Cardiac fibroblast (primary cell): Measurements from ENCODE around the gene IGSF6.

Experiments
- DNase-seq, 2 donors: peaks; one replicate each; pipeline versions ENCODE4 v3.0.0 to v3.0.0-alpha.2; 2010; ENCODE audit warnings: low read depth in 2 of 2
- H3K4me3 ChIP-seq, 2 donors: replicated peaks in 1 of 2; 1 replicate in 1 of 2; 2 replicates in 1 of 2; pipeline ENCODE4 v1.5.1; 2011; ENCODE audit warnings: low read depth in 2 of 2, low read length in 2 of 2, mild to moderate bottlenecking in 2 of 2, moderate library complexity in 1 of 2
- TF ChIP-seq, protein P1 (sequence below): IDR thresholded peaks from one replicate; pipeline ENCODE4 v1.5.1; 2011; ENCODE audit warnings: low read depth, mild to moderate bottlenecking, low read length, inconsistent platforms

IGSF6 gene

DNA sequence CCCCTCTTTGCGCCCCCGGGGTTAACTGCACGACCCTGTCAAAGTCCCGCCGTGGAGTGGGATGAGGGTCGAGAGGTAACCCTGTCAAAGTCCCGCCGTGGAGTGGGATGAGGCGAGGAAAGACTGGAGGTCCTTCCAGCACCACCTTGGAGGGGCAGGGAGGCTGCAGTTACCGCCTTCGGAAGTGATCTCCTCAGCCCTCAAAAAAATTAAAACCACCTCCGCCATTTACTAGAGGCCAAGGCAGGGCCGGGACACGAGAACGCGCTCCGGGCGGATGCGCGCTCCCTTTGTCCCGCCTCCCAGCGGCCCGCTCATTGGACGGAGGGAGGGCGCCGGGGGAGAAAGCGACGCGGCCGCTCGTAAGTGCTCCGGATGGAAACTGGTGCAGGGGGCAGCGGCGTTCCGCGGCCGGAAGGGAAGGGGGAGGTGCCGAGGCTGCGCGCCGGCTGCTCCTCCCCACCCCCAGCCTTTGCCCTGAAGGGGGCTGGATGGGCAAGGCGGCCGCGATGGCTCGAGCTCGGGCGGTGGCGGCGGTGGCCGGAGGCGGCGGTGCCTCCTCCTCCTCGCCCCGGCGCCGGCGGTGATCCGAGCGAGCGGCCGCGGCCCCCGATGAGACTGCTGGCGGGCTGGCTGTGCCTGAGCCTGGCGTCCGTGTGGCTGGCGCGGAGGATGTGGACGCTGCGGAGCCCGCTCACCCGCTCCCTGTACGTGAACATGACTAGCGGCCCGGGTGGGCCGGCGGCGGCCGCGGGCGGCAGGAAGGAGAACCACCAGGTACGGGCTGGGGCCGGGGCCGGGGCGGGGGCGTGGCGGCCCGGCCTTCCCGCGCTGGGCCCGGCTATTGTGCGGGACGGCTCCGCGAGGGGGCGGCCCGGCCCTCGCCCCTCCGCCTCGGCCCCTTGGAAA lies 53.0 kb downstream of the IGSF6 start, which contains the start of gene METTL9:
Gene METTL9, plus strand, starts transcription at position 456 of the 909 bp plus-strand sequence. Its CDS starts 157 bp downstream, at position 613.
- peak within 1 kb of the TSS; percentile 63 to 78 for H3K4me3 ChIP-seq
- TF ChIP-seq, protein P1, sequence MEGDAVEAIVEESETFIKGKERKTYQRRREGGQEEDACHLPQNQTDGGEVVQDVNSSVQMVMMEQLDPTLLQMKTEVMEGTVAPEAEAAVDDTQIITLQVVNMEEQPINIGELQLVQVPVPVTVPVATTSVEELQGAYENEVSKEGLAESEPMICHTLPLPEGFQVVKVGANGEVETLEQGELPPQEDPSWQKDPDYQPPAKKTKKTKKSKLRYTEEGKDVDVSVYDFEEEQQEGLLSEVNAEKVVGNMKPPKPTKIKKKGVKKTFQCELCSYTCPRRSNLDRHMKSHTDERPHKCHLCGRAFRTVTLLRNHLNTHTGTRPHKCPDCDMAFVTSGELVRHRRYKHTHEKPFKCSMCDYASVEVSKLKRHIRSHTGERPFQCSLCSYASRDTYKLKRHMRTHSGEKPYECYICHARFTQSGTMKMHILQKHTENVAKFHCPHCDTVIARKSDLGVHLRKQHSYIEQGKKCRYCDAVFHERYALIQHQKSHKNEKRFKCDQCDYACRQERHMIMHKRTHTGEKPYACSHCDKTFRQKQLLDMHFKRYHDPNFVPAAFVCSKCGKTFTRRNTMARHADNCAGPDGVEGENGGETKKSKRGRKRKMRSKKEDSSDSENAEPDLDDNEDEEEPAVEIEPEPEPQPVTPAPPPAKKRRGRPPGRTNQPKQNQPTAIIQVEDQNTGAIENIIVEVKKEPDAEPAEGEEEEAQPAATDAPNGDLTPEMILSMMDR = no peak
- DNase-seq = peak; percentile 95 to 97

DNA sequence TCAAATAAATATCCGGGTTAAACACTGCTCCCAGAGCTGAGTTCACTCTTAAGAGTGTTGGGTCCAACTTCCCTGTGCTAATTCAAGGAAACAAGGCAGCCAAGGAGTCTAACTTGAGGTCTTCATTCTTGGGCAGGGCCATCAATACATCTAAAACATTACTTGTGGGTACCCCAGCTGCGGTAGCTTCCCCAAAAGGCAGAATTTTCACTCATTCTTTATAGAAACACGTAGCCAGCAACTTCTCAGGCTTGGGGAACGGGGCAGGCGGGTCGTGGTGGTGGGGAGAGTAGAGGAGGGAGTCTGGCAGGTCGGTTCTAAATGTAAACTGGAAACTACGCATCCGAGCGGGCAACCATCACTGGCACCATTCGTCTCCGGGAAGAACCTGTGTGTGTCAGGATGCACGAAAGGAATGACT lies 53.7 kb downstream of the IGSF6 start:
- H3K4me3 ChIP-seq = peak overlapping the region; percentile 63 to 78
- DNase-seq = no peak
- TF ChIP-seq, protein P1 = no peak

DNA sequence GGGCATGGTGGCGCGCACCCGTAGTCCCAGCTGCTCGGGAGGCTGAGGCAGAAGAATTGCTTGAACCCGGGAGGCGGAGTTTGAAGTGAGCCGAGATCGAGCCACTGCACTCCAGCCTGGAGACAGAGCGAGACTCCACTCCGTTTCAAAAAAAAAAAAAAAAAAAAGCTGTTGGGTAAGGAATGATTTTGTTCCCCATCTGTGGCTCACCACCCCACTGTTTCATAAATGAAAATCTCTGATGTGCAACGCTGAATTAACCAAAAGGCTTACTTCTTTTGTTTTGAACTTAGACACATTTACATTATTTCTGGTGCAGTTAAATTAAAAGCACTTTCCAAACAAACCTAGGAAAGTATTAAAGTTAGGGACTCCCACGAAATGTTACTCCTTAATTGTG lies 54.2 kb downstream of the IGSF6 start:
- no peak overlapping the region for H3K4me3 ChIP-seq
- TF ChIP-seq, protein P1 = no peak
- DNase-seq = no peak

DNA sequence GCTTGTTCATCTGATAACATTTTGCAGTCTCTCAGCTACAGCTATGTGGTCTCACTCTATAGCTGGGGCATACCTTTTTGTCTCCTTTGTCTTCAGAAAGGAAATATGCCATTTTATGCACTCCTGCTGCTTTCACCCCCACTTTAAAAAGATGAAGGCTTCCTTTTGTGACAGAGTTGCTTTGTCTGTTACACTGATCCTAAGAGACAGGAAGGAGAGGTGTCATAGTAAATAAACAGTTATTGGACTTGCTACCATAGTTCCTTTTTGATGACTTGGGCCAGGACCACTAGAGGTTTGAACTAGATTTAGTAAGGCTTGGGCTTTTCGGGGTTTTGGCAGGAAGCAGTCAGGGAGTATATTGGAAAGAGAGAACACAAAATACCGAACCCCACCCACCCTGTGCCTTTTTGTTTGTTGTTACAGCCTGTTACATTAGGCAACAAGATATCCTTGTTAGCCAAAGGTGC lies 54.8 kb downstream of the IGSF6 start:
- no peak for DNase-seq
- TF ChIP-seq, protein P1 = no peak
- H3K4me3 ChIP-seq = no peak overlapping the region

DNA sequence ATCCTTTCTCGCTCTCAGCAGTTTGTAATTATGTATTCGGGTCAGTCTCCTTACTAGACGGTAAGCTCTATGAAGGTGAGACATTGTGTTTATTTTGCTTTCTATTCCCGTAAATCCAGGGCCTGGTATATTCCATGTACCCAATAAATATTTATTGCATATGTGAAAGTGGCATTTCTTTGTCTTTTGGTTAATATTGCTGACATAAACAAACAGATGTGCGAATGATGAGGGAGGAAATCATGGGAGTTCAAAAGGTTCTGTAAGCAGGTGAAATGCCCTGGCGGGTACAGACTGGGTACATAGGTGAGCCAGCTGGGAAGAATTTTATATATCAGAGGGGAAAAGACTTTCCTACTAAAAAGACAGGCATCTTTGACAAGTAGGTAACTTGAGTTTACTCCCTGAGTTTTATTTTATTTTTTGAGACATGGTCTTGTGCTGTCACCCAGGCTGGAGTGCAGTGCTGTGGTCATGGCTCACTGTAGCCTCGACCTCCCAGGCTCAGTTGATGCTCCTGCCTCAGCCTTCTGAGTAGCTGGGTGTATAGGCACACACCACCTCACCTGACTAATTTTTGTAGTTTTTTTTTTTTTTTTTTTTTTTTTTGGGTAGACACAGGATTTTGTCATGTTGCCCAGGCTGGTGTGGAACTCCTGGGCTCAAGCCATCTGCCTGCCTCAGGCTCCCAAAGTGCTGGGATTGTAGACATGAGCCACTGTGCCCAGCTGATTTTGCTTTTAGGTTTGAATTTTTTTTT lies 58.7 kb downstream of the IGSF6 start:
- no peak for DNase-seq
- TF ChIP-seq, protein P1 = no peak
- H3K4me3 ChIP-seq = no peak overlapping the region

DNA sequence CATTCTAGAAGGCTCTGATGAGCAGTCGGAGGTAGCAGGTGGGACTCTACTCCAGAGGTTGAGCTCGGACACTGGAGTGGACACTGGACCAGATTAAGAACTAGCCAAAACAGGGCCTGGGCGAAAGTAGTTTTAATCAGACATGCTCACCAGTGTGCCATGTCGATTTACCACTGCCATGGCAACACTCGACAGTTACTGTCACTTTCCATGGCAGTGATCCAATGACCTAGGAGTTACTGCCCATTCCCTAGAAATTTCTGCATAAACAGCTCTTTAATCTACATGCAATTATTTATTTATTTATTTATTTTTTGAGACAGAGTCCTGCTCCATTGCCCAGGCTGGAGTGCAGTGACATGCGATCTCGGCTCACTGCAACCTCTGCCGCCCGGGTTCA lies 60.2 kb downstream of the IGSF6 start:
- H3K4me3 ChIP-seq = no peak overlapping the region
- TF ChIP-seq, protein P1 = no peak
- DNase-seq = no peak
